Fibroblast of lung (primary cell): Measurements from ENCODE around the gene COL26A1. TPM values are rescaled to one million over a fixed set of nuclear protein-coding genes. Genes with fewer than 3 reads are reported as not detected.

Experiments
- DNase-seq, 2 donors: peaks; one replicate each; pipeline versions ENCODE4 v3.0.0 to v3.0.0-alpha.2; 2010; ENCODE audit warnings: low read depth in 2 of 2
- H2AFZ ChIP-seq: 2 replicates; pipeline ENCODE4 v1.5.1; 2012; ENCODE audit warnings: low read length, control low read depth, inconsistent platforms
- H3K27ac ChIP-seq: 2 replicates; pipeline ENCODE4 v1.5.1; 2011; ENCODE audit warnings: low read length, control low read depth; ENCODE audit not compliant: insufficient read depth
- H3K27me3 ChIP-seq: 2 replicates; pipeline ENCODE4 v1.5.1; 2011; ENCODE audit warnings: mild to moderate bottlenecking, low read length; ENCODE audit not compliant: control insufficient read depth, insufficient read depth
- H3K36me3 ChIP-seq: 2 replicates; pipeline ENCODE4 v1.5.1; 2011; ENCODE audit warnings: low read length; ENCODE audit not compliant: control insufficient read depth, insufficient read depth
- H3K4me1 ChIP-seq: 2 replicates; pipeline ENCODE4 v1.5.1; 2011; ENCODE audit warnings: low read length; ENCODE audit not compliant: control insufficient read depth, insufficient read depth; ENCODE audit errors: extremely low read depth
- H3K4me2 ChIP-seq: 2 replicates; pipeline ENCODE4 v1.5.1; 2011; ENCODE audit warnings: low read length, control low read depth; ENCODE audit not compliant: insufficient read depth; ENCODE audit errors: extremely low read depth
- H3K4me3 ChIP-seq, 4 experiments: fragments of 200-600 bp in 1 of 4; sonication (generic) in 1 of 4; replicated peaks in 1 of 4; 2 replicates each; pipeline ENCODE4 v1.5.1; 2011 to 2016; ENCODE audit warnings: low read length in 4 of 4, low read depth in 3 of 4, mild to moderate bottlenecking in 3 of 4, control low read depth in 2 of 4, inconsistent platforms in 1 of 4, mixed read lengths in 1 of 4; ENCODE audit not compliant: insufficient read depth in 1 of 4; ENCODE audit errors: control extremely low read depth in 1 of 4
- H3K79me2 ChIP-seq: 2 replicates; pipeline ENCODE4 v1.5.1; 2012; ENCODE audit warnings: mild to moderate bottlenecking, low read length, inconsistent platforms; ENCODE audit not compliant: control insufficient read depth, insufficient read depth
- H3K9ac ChIP-seq: 2 replicates; pipeline ENCODE4 v1.5.1; 2011; ENCODE audit warnings: mild to moderate bottlenecking, low read length, control low read depth; ENCODE audit not compliant: insufficient read depth
- H3K9me3 ChIP-seq: 2 replicates; pipeline ENCODE4 v1.5.1; 2012; ENCODE audit warnings: low read depth, low read length; ENCODE audit not compliant: control insufficient read depth, insufficient read depth
- H4K20me1 ChIP-seq: 2 replicates; pipeline ENCODE4 v1.5.1; 2011; ENCODE audit warnings: low read length; ENCODE audit not compliant: control insufficient read depth, insufficient read depth; ENCODE audit errors: extremely low read depth
- EZH2 ChIP-seq: IDR thresholded peaks from 2 replicates; pipeline ENCODE4 v1.5.1; 2012; ENCODE audit warnings: low read length, control low read depth, mild to moderate bottlenecking; ENCODE audit errors: missing control alignments
- polyA plus RNA-seq, 2 donors: library from polyadenylated mRNA; depleted of rRNA in 1 of 2; stranded (reverse) in 1 of 2; unstranded in 1 of 2; fragments of >200 nt; gene quantifications; 2 replicates each; pipeline ENCODE4 v1.2.1, GENCODE V29; 2011 to 2012; ENCODE audit warnings: missing spikeins in 1 of 2
- total RNA-seq: library from RNA; depleted of rRNA; stranded (reverse); fragments of >200 nt; gene quantifications from 2 replicates; pipeline ENCODE4 v1.2.1, GENCODE V29; 2014
- TF ChIP-seq, protein P1 (sequence below), 2 donors: IDR thresholded peaks in 1 of 2; conservative IDR thresholded peaks in 1 of 2; 1 replicate in 1 of 2; 2 replicates in 1 of 2; pipeline ENCODE4 v1.5.1; 2011 to 2012; ENCODE audit warnings: low read length in 2 of 2, control low read depth in 1 of 2, inconsistent platforms in 1 of 2, low read depth in 1 of 2, mild to moderate bottlenecking in 1 of 2

Gene COL26A1
- total and polyA plus RNA-seq, 2 donors (not counting 1 experiment from before 2014, with no cell fraction given) = 0.06 TPM; not detected in 1

DNA sequence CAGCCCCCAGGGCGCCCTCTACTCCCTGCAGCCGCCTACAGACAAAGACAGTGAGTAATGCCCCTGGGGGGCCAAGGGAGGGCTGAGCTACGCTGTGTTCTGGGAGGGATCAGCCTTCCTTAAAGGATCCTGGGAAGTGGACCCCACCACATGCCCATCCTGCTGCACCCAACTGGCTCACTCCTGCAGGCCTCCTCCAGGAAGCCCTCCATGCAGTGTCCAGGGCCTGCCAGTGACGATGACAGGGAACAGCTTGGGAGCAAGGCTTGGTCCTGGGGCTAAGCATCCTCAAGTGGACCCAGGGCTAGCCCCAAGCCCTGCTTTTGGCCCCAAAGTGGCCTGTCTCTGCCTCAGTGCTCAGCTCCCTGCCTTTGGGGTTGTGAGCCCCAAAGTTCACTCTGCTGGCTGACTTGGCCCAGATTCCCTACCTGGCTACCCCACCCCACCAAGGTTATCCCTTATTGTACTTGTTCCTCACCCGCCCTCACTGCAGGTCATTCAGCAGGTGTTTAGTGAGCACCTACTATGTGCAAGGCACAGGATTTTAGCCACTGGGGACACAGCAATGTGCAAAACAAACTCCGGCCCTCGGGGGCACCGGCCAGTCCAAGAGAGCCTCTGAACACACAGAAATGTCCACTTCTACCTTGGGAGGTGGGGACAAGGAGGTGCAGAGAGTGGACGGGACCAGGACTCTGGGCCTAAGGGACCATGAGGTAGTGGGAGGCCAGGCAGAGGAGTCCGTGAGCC lies 182.9 kb downstream of the COL26A1 start:
- no peaks in the 10 kb centered on the region for H4K20me1 ChIP-seq
- H3K4me3 ChIP-seq = no peak overlapping the region
- H3K9me3 ChIP-seq = no peaks in the 10 kb centered on the region
- H3K79me2 ChIP-seq = no peaks in the 10 kb centered on the region
- DNase-seq = no peak
- H3K4me1 ChIP-seq = no peaks in the 10 kb centered on the region
- H3K27ac ChIP-seq = no peak overlapping the region
- H3K36me3 ChIP-seq = no peaks in the 10 kb centered on the region
- TF ChIP-seq, protein P1, sequence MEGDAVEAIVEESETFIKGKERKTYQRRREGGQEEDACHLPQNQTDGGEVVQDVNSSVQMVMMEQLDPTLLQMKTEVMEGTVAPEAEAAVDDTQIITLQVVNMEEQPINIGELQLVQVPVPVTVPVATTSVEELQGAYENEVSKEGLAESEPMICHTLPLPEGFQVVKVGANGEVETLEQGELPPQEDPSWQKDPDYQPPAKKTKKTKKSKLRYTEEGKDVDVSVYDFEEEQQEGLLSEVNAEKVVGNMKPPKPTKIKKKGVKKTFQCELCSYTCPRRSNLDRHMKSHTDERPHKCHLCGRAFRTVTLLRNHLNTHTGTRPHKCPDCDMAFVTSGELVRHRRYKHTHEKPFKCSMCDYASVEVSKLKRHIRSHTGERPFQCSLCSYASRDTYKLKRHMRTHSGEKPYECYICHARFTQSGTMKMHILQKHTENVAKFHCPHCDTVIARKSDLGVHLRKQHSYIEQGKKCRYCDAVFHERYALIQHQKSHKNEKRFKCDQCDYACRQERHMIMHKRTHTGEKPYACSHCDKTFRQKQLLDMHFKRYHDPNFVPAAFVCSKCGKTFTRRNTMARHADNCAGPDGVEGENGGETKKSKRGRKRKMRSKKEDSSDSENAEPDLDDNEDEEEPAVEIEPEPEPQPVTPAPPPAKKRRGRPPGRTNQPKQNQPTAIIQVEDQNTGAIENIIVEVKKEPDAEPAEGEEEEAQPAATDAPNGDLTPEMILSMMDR (conservative IDR thresholded peaks at IDR 0.05 in 1 of 2, IDR thresholded peaks at IDR 0.05 in 1 of 2; ENCODE audit: low read depth in 1 of 2, low read length in 2 of 2) = no peak
- no peak for TF ChIP-seq EZH2
- H3K9ac ChIP-seq = no peak overlapping the region
- H3K4me2 ChIP-seq = no peak overlapping the region
- H2AFZ ChIP-seq = no peak overlapping the region
- H3K27me3 ChIP-seq = peaks cover 2% of the 10 kb centered on the region

DNA sequence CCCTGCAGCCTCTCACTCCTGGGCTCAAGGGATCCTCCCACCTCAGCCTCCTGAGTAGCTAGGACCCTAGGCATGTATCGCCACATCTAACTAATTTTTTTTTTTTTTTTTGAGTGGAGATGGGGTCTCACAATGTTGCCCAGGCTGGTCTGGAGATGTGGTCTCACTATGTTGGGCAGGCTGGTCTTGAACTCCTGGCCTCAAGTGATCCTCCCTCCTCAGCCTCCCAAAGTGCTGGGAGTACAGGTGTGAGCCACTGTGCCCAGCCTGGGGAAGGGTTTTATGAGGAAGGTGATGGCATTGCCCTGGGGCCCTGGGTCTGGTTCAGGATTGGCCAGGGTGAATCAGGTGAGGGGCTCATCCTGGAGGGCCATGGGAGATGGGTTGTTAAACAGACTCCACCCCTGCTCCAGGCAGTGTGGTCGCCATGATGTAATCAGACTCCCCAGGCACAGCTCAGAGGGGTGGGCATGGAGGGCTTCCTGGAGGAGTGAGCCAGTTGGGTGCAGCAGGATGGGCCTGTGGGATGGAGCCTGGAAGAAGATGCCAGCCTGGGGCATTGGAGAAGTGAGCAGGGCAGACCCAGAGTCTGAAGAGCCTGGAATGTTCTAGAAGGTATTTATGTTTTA lies 183.7 kb downstream of the COL26A1 start:
- H3K36me3 ChIP-seq = no peaks in the 10 kb centered on the region
- H3K27me3 ChIP-seq = no peaks in the 10 kb centered on the region
- no peak overlapping the region for H3K27ac ChIP-seq
- no peak overlapping the region for H2AFZ ChIP-seq
- TF ChIP-seq EZH2 = no peak
- TF ChIP-seq, protein P1 (conservative IDR thresholded peaks at IDR 0.05 in 1 of 2, IDR thresholded peaks at IDR 0.05 in 1 of 2; ENCODE audit: low read depth in 1 of 2, low read length in 2 of 2) = no peak
- DNase-seq = no peak
- H3K4me1 ChIP-seq = no peaks in the 10 kb centered on the region
- H3K9me3 ChIP-seq = no peaks in the 10 kb centered on the region
- no peak overlapping the region for H3K4me3 ChIP-seq
- no peak overlapping the region for H3K9ac ChIP-seq
- H3K4me2 ChIP-seq = no peak overlapping the region
- no peaks in the 10 kb centered on the region for H4K20me1 ChIP-seq
- H3K79me2 ChIP-seq = no peaks in the 10 kb centered on the region

DNA sequence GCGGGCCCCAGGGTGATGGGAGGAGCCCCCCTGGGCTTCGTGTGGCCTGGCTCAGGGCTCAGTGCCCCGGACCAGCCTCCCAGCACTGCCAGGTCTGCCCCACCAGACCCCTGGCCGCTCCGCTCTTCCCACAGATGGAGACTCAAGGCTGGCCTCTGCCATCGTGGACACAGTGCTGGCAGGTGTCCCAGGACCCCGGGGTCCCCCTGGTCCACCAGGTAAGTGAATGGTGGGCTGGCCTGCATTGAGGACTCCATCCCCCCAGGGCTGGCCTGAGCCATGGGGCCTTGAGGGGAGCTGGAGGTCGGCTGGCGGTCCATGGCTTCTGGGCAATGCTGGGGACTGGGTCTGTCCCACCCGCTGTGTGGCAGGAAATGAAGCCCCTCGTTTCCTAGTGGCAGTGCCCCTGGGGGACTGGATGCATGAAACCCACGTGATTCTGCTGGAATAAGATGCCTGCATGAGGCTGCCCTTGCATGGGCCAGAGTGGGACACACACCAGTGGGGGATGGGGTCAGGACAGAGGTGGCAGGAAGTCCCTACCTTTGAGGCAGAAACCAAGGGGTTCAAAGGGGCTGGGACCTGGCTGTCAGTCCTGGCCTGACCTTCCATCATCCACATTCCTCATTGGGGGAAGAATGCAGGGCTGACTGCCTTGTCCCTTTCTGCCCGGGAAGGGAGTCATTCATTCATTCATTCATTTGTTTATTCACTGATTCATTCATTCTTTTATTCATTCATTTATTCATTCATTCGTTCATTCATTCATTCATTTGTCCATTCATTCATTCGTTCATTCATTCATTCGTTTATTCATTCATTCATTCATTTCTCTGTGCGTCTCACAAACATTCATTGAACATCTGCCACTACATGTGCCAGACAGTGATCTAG lies 184.6 kb downstream of the COL26A1 start:
- H3K27me3 ChIP-seq = no peaks in the 10 kb centered on the region

More for the DNA sequence above, 184.6 kb downstream of the COL26A1 start:
- H3K36me3 ChIP-seq = no peaks in the 10 kb centered on the region
- H3K9me3 ChIP-seq = no peaks in the 10 kb centered on the region
- no peak overlapping the region for H3K4me3 ChIP-seq
- no peak overlapping the region for H3K4me2 ChIP-seq
- no peak overlapping the region for H3K9ac ChIP-seq
- H3K4me1 ChIP-seq = no peaks in the 10 kb centered on the region
- no peak overlapping the region for H2AFZ ChIP-seq
- no peaks in the 10 kb centered on the region for H3K79me2 ChIP-seq
- no peak for DNase-seq
- TF ChIP-seq, protein P1 (conservative IDR thresholded peaks at IDR 0.05 in 1 of 2, IDR thresholded peaks at IDR 0.05 in 1 of 2; ENCODE audit: low read depth in 1 of 2, low read length in 2 of 2) = no peak
- TF ChIP-seq EZH2 = no peak
- H4K20me1 ChIP-seq = no peaks in the 10 kb centered on the region
- no peak overlapping the region for H3K27ac ChIP-seq
